Prostate gland (tissue), 2 donors: ENCODE data around the gene TCERG1L. TPM values are rescaled to one million over a fixed set of nuclear protein-coding genes. Genes with fewer than 3 reads are reported as not detected.

Source experiments
- DNase-seq: peaks from one replicate; pipeline ENCODE4 v3.0.0-alpha.2; 2019; ENCODE audit warnings: low spot score
- H3K27ac ChIP-seq, 2 donors: fragments of 200-600 bp; sonication (generic); 2 replicates each; pipeline ENCODE4 v1.5.1; 2017 to 2019
- H3K27me3 ChIP-seq: fragments of 200-600 bp; sonication (generic); replicated peaks from 2 replicates; pipeline ENCODE4 v1.5.1; 2019; ENCODE audit not compliant: insufficient read depth
- H3K36me3 ChIP-seq, 2 donors: fragments of 200-600 bp; sonication (generic); 1 replicate in 1 of 2; 2 replicates in 1 of 2; pipeline versions ENCODE4 v1.5.1 to v1.8.1; 2017 to 2019
- H3K4me1 ChIP-seq: fragments of 200-600 bp; sonication (generic); replicated peaks from 2 replicates; pipeline ENCODE4 v1.5.1; 2019
- H3K4me3 ChIP-seq, 2 donors: fragments of 200-600 bp; sonication (generic); 2 replicates each; pipeline ENCODE4 v1.5.1; 2017 to 2019
- H3K9me3 ChIP-seq: fragments of 200-600 bp; sonication (generic); 2 replicates; pipeline ENCODE4 v1.5.1; 2017
- CTCF ChIP-seq, 4 experiments: fragments of 200-600 bp in 2 of 4; fragments of 450-650 bp in 2 of 4; sonication (generic) in 2 of 4; IDR thresholded peaks; 1 replicate in 3 of 4; 2 replicates in 1 of 4; pipeline ENCODE4 v1.5.1; 2016 to 2019; ENCODE audit warnings: antibody characterized with exemption in 4 of 4, mild to moderate bottlenecking in 2 of 4, moderate library complexity in 2 of 4
- POLR2A ChIP-seq: fragments of 450-650 bp; IDR thresholded peaks from one replicate; pipeline ENCODE4 v1.6.1; 2016; ENCODE audit warnings: antibody characterized with exemption, mild to moderate bottlenecking
- POLR2AphosphoS5 ChIP-seq: sonication (generic); formaldehyde crosslinking; IDR thresholded peaks from one replicate; pipeline ENCODE4 v1.6.1; 2017; ENCODE audit warnings: antibody characterized with exemption
- WGBS: methylation state at CpG from one replicate; pipeline ENCODE4 v1.1.5; 2018; 5-methylcytosine and 5-hydroxymethylcytosine counted together
- intact Hi-C: fragments of 100-400 bp; cut with DNase I; formaldehyde crosslinking; loops from one replicate; pipeline ENCODE4 v1.14.2; 2022
- total RNA-seq, 2 donors: library from RNA; depleted of rRNA; stranded (reverse); fragments of >200 nt; gene quantifications; one replicate each; pipeline ENCODE4 v1.1.0, GENCODE V29; 2016

TCERG1L gene
- total RNA-seq, 2 donors from 2014 or later = 0.23 to 4.0 TPM

DNA sequence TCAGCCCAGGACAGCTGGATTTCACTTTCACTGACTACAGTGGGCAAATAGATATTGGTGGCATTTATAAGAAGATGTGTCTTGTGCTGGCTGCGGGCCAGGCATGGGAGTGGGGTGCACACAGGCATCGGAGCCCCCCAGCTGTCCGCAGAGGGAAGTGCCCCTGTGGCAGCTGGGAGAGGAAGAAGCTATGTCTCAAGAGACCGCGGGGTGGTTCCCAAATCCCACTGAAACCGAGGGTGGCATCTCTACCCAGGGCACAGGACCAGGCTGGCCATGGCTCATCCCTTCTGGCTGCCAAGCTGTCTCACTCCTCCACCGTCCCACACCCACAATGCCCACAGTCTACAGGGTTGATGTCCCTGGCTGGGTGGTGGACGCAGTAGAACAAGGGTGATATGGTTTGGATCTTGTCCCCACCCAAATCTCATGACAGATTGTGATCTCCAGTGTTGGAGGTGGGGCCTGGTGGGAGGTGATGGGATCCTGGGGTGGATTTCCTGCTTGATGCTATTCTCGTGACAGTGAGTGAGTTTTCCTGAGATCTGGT is 94.8 kb downstream of the TCERG1L start:
- intact Hi-C loops = no loop called here
- Histone ChIP-seq H3K4me1 (no peaks in the 10 kb centered on the region), H3K27ac (no peak overlapping the region), H3K9me3 (no peaks in the 10 kb centered on the region), H3K27me3 (no peaks in the 10 kb centered on the region), H3K36me3 (no peaks in the 10 kb centered on the region), H3K4me3 (no peak overlapping the region)
- WGBS = 83% methylated on average over 8 of the region's 9 CpGs
- no peak for DNase-seq
- TF ChIP-seq POLR2AphosphoS5 = no peak
- no peak for TF ChIP-seq POLR2A
- TF ChIP-seq CTCF (IDR thresholded peaks at IDR 0.05) = no peak

DNA sequence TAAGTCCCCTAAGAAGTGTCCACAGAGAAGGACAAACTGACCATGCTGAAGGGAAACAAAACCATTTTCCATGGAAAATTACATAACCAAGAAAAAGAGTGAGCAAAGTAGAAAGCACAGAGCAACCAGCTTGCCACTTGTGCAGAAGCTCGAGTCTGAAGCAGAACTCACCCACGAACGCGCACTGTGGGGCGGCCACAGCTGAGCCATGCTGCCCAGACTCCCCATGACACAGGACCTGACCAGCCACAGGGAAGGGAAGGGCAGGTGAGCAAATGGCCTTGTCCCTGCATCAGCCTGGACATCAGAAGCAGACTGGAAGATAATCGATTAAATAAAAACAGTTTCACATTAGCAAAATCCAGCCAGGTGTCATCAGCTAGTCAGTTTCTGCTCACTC is 95.7 kb downstream of the TCERG1L start:
- Histone ChIP-seq H3K9me3 (no peaks in the 10 kb centered on the region), H3K4me3 (no peak overlapping the region), H3K27me3 (no peaks in the 10 kb centered on the region), H3K36me3 (no peaks in the 10 kb centered on the region), H3K27ac (no peak overlapping the region), H3K4me1 (no peaks in the 10 kb centered on the region)
- no peak for DNase-seq
- TF ChIP-seq CTCF (IDR thresholded peaks at IDR 0.05) (no peak), POLR2A (no peak), POLR2AphosphoS5 (no peak)
- intact Hi-C loops = no loop called here
- 94% methylated on average over 6 of the region's 6 CpGs for WGBS

- WGBS = 95% methylated on average over 17 of the region's 17 CpGs
- no peak overlapping the region for H3K27ac ChIP-seq
- no peak for TF ChIP-seq POLR2A
- TF ChIP-seq CTCF (IDR thresholded peaks at IDR 0.05) = no peak
- TF ChIP-seq POLR2AphosphoS5 = no peak
- H3K27me3 ChIP-seq = no peaks in the 10 kb centered on the region
- intact Hi-C loops = no loop called here
- no peaks in the 10 kb centered on the region for H3K9me3 ChIP-seq
- no peaks in the 10 kb centered on the region for H3K36me3 ChIP-seq
- H3K4me3 ChIP-seq = no peak overlapping the region
- no peak for DNase-seq
- no peaks in the 10 kb centered on the region for H3K4me1 ChIP-seq
These were observed 96.8 kb downstream of the TCERG1L start for GRCh38 chr10:131214521-131215244.

GRCh38 chr10:131213741-131214505 is 97.6 kb downstream of the TCERG1L start:
- DNase-seq = no peak
- Histone ChIP-seq H3K4me3 (no peak overlapping the region), H3K36me3 (no peaks in the 10 kb centered on the region), H3K27ac (no peak overlapping the region), H3K9me3 (no peaks in the 10 kb centered on the region), H3K27me3 (no peaks in the 10 kb centered on the region), H3K4me1 (no peaks in the 10 kb centered on the region)
- 81% methylated on average over 9 of the region's 9 CpGs for WGBS
- intact Hi-C loops = no loop called here
- TF ChIP-seq CTCF (IDR thresholded peaks at IDR 0.05) (no peak), POLR2A (no peak), POLR2AphosphoS5 (no peak)
